ENCODE results near the gene ACTR6.

GRCh38 chr12:100249941-100250340, 49.3 kb downstream of the ACTR6 start:
- no peak for TF ChIP-seq EZH2 (IDR thresholded peaks at IDR 0.05; ENCODE audit: insufficient read depth, low read length)
- TF ChIP-seq CTCF (IDR thresholded peaks at IDR 0.05; ENCODE audit: insufficient read depth, low read depth, low read length): no peak
